ENCODE results near the gene FDXR.

- no peak for TF ChIP-seq CTCF (IDR thresholded peaks at IDR 0.05; ENCODE audit: poor library complexity, severe bottlenecking)
- no peak for TF ChIP-seq EZH2 (IDR thresholded peaks at IDR 0.05; ENCODE audit: borderline replicate concordance, insufficient read depth, low read length, poor library complexity, severe bottlenecking)
- peak; percentile 16 for TF ChIP-seq EP300 (conservative IDR thresholded peaks at IDR 0.05; ENCODE audit: poor library complexity, severe bottlenecking)
- TF ChIP-seq REST (IDR thresholded peaks at IDR 0.05; ENCODE audit: borderline replicate concordance), result no peak
- no peak for TF ChIP-seq TAF1 (IDR thresholded peaks at IDR 0.05; ENCODE audit: low read depth)
Measured at GRCh38 chr17:74857191-74857590, 15.6 kb downstream of the FDXR start.

All from neural cell (in vitro differentiated cells).